ENCODE results near the gene PRR5L. TPM values are rescaled to one million over a fixed set of nuclear protein-coding genes. Genes with fewer than 3 reads are reported as not detected.

PRR5L gene
- total and polyA plus RNA-seq, 2 donors (not counting 1 experiment from before 2014, with no cell fraction given), result 4.0 to 5.9 TPM

DNA sequence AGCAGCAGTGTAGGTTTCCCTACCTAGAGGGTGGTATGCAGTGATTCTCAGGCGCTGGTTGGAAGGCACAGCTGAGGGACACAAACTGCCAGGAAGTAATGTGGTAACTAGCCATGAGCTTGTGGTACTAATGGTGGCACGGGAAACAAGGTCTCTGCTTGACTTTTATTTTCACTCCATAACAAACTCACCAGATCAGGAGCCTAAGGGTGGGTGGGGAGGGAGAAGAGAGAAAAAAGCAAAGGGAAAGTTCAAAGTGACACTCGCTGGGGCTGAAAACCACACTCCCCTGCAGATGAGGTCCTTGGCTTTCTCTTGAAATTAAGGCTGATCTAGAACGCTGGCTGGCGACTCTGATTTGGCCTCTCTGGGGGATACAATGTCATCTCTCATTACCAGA lies 192.0 kb downstream of the PRR5L start:
- ATAC-seq (ENCODE audit: low read depth) (no peak), DNase-seq (no peak)
- no CpG with 5 or more reads among the region's 5 CpGs for WGBS (ENCODE audit: insufficient coverage)
- TF ChIP-seq, protein P1, sequence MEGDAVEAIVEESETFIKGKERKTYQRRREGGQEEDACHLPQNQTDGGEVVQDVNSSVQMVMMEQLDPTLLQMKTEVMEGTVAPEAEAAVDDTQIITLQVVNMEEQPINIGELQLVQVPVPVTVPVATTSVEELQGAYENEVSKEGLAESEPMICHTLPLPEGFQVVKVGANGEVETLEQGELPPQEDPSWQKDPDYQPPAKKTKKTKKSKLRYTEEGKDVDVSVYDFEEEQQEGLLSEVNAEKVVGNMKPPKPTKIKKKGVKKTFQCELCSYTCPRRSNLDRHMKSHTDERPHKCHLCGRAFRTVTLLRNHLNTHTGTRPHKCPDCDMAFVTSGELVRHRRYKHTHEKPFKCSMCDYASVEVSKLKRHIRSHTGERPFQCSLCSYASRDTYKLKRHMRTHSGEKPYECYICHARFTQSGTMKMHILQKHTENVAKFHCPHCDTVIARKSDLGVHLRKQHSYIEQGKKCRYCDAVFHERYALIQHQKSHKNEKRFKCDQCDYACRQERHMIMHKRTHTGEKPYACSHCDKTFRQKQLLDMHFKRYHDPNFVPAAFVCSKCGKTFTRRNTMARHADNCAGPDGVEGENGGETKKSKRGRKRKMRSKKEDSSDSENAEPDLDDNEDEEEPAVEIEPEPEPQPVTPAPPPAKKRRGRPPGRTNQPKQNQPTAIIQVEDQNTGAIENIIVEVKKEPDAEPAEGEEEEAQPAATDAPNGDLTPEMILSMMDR (IDR thresholded peaks at IDR 0.05), result no peak
- no peak for TF ChIP-seq EZH2 (IDR thresholded peaks at IDR 0.05; ENCODE audit: borderline replicate concordance, insufficient read depth, low read depth, low read length, poor library complexity, severe bottlenecking)
- ChIA-PET CTCF (interaction anchor here (0.6 to 2.5 kb wide), 6 partner anchors 9 to 196 kb away, joined by 3 to 15 read pairs (median 3); no protein-coding TSS in a partner anchor), POLR2A (interaction anchor here (0.6 kb wide), 1 partner anchor 17 kb away, joined by 5 read pairs; no protein-coding TSS in a partner anchor)
- no peaks in the 10 kb centered on the region for H3K27me3 ChIP-seq (replicated peaks in 1 of 4; ENCODE audit: control extremely low read depth in 1 of 4, control insufficient read depth in 3 of 4, insufficient read depth in 4 of 4, low read length in 3 of 4)
- peaks cover 8 to 37% of the 10 kb centered on the region in 2 experiments for H3K36me3 ChIP-seq (replicated peaks in 1 of 2; ENCODE audit: control extremely low read depth in 1 of 2, control insufficient read depth in 1 of 2, extremely low read depth in 1 of 2, insufficient read depth in 2 of 2, low read length in 1 of 2)
- peak overlapping the region; percentile 59 to 88 for H3K27ac ChIP-seq (ENCODE audit: low read length in 2 of 2)
- H3K9me3 Mint-ChIP-seq (ENCODE audit: insufficient read depth), result no peaks in the 10 kb centered on the region
- H3K4me3 Mint-ChIP-seq, result peak overlapping the region; percentile 46
- H3K27ac Mint-ChIP-seq, result no peak overlapping the region
- H4K20me1 ChIP-seq (ENCODE audit: control insufficient read depth, insufficient read depth, low read length, poor library complexity, severe bottlenecking), result peaks cover 6% of the 10 kb centered on the region
- intact Hi-C loops (cut with micrococcal nuclease), result no loop called here
- peak overlapping the region in 3 of 5 experiments; percentile 13 to 34 (median 20) for H3K4me3 ChIP-seq (ENCODE audit: control extremely low read depth in 1 of 5, extremely low read depth in 1 of 5, insufficient read depth in 1 of 5, low read depth in 2 of 5, low read length in 4 of 5)
- peaks cover 3% of the 10 kb centered on the region for H3K79me2 ChIP-seq (ENCODE audit: control insufficient read depth, insufficient read depth, low read length)
- H2AFZ ChIP-seq (ENCODE audit: insufficient read depth, low read depth, low read length, poor library complexity, severe bottlenecking), result peak overlapping the region; percentile 35
- peaks cover 28% of the 10 kb centered on the region for H3K4me1 Mint-ChIP-seq
- peak overlapping the region; percentile 38 for H3K9ac ChIP-seq (ENCODE audit: low read length)
- H3K27me3 Mint-ChIP-seq, result no peaks in the 10 kb centered on the region
- H3K4me1 ChIP-seq (ENCODE audit: control insufficient read depth in 2 of 2, insufficient read depth in 2 of 2, low read length in 2 of 2), result peaks cover 21% of the 10 kb centered on the region in 2 donors
- no peaks in the 10 kb centered on the region for H3K9me3 ChIP-seq (ENCODE audit: control extremely low read depth in 1 of 3, control insufficient read depth in 2 of 3, insufficient read depth in 1 of 3, low read length in 2 of 3)
- H3K4me2 ChIP-seq (replicated peaks; ENCODE audit: low read depth, low read length, poor library complexity, severe bottlenecking), result peak overlapping the region; percentile 66

- peaks cover 26% of the 10 kb centered on the region for H3K4me1 Mint-ChIP-seq
- no peak overlapping the region for H3K27ac ChIP-seq (ENCODE audit: low read length in 2 of 2)
- TF ChIP-seq, protein P1 (IDR thresholded peaks at IDR 0.05), result no peak
- no peak for TF ChIP-seq EZH2 (IDR thresholded peaks at IDR 0.05; ENCODE audit: borderline replicate concordance, insufficient read depth, low read depth, low read length, poor library complexity, severe bottlenecking)
Observed at GRCh38 chr11:36490026-36490806, 194.1 kb downstream of the PRR5L start.

More at GRCh38 chr11:36490026-36490806, 194.1 kb downstream of the PRR5L start:
- H4K20me1 ChIP-seq (ENCODE audit: control insufficient read depth, insufficient read depth, low read length, poor library complexity, severe bottlenecking), result peaks cover 8% of the 10 kb centered on the region
- no peak overlapping the region for H3K4me2 ChIP-seq (replicated peaks; ENCODE audit: low read depth, low read length, poor library complexity, severe bottlenecking)
- ATAC-seq (ENCODE audit: low read depth) (no peak), DNase-seq (no peak)
- peaks cover 21% of the 10 kb centered on the region in 2 donors for H3K4me1 ChIP-seq (ENCODE audit: control insufficient read depth in 2 of 2, insufficient read depth in 2 of 2, low read length in 2 of 2)
- no peaks in the 10 kb centered on the region for H3K9me3 ChIP-seq (ENCODE audit: control extremely low read depth in 1 of 3, control insufficient read depth in 2 of 3, insufficient read depth in 1 of 3, low read length in 2 of 3)
- Mint-ChIP-seq H3K4me3 (no peak overlapping the region), H3K27ac (peak overlapping the region; percentile 12), H3K9me3 (ENCODE audit: insufficient read depth) (no peaks in the 10 kb centered on the region), H3K27me3 (no peaks in the 10 kb centered on the region)
- intact Hi-C loops (cut with micrococcal nuclease), result loop anchor here (5.0 kb wide), 3 partner anchors 113 to 873 kb away; partner anchors contain the start of gene FJX1
- no peaks in the 10 kb centered on the region for H3K27me3 ChIP-seq (replicated peaks in 1 of 4; ENCODE audit: control extremely low read depth in 1 of 4, control insufficient read depth in 3 of 4, insufficient read depth in 4 of 4, low read length in 3 of 4)
- ChIA-PET CTCF (interaction anchor here (3.1 to 4.2 kb wide), 2 partner anchors 12 to 224 kb away, joined by 18 to 52 read pairs; no protein-coding TSS in a partner anchor), POLR2A (no interaction called here)
- H2AFZ ChIP-seq (ENCODE audit: insufficient read depth, low read depth, low read length, poor library complexity, severe bottlenecking), result no peak overlapping the region
- H3K36me3 ChIP-seq (replicated peaks in 1 of 2; ENCODE audit: control extremely low read depth in 1 of 2, control insufficient read depth in 1 of 2, extremely low read depth in 1 of 2, insufficient read depth in 2 of 2, low read length in 1 of 2), result peaks cover 11 to 47% of the 10 kb centered on the region in 2 experiments
- no peak overlapping the region for H3K9ac ChIP-seq (ENCODE audit: low read length)
- peaks cover 3% of the 10 kb centered on the region for H3K79me2 ChIP-seq (ENCODE audit: control insufficient read depth, insufficient read depth, low read length)
- H3K4me3 ChIP-seq (ENCODE audit: control extremely low read depth in 1 of 5, extremely low read depth in 1 of 5, insufficient read depth in 1 of 5, low read depth in 2 of 5, low read length in 4 of 5), result no peak overlapping the region
- WGBS (ENCODE audit: insufficient coverage), result 97% methylated on average over 14 of the region's 16 CpGs
